K562 (cell line): ENCODE measurements around the gene USP16. TPM values are rescaled to one million over a fixed set of nuclear protein-coding genes. Genes with fewer than 3 reads are reported as not detected.

ENCODE experiments used
- ATAC-seq: fragments of 200-7000 bp; cut with Tn5 transposase; 3 replicates; pipeline ENCODE4 v1.9.1; 2020; ENCODE audit warnings: moderate library complexity
- BruUV-seq: library from RNA; stranded (reverse); fragments of 400-500 nt; replicated peaks from 2 replicates; lab custom pipeline; 2021; lab: Mats Ljungman, UMichigan
- CTCF ChIA-PET: fragments of 300-600 bp; formaldehyde crosslinking; extraction: SDS; loops from one replicate; lab custom pipeline; 2021; ENCODE audit warnings: low intra/inter-chr PET ratio; lab: Yijun Ruan, JAX
- POLR2A ChIA-PET: fragments of 300-600, 350-650 bp; sonication (Branson Sonifier 250); formaldehyde crosslinking; extraction: SDS; loops from one replicate; lab custom pipeline; 2021; ENCODE audit warnings: antibody characterized with exemption, inconsistent platforms; lab: Yijun Ruan, JAX
- DNase-seq, 4 experiments: peaks; one replicate each; pipeline versions ENCODE4 v3.0.0 to v3.0.0-alpha.2; 2011 to 2018; ENCODE audit warnings: low spot score in 3 of 4, mixed read lengths in 3 of 4; ENCODE audit errors: extremely low read depth in 1 of 4
- FAIRE-seq: peaks from 2 replicates; lab custom pipeline; 2011; peaks lifted over from hg19 to GRCh38; lab: Jason Lieb, UNC
- H2AFZ ChIP-seq: 2 replicates; pipeline ENCODE4 v1.6.0; 2011; ENCODE audit warnings: low read depth, low read length, control low read depth, inconsistent platforms
- H3K27ac ChIP-seq: fragments of 200-600 bp; 3 replicates; pipeline ENCODE4 v1.8.0; 2011; ENCODE audit warnings: low read depth, mild to moderate bottlenecking, control low read depth, inconsistent platforms, low read length, moderate library complexity, mixed read lengths; ENCODE audit errors: extremely low read depth
- H3K27me3 ChIP-seq, 2 experiments: fragments of 300-600 bp in 1 of 2; 2 replicates in 1 of 2; 3 replicates in 1 of 2; pipeline versions ENCODE4 v1.6.0 to v1.8.0; 2011; ENCODE audit warnings: inconsistent platforms in 2 of 2, low read length in 2 of 2, mild to moderate bottlenecking in 1 of 2, mixed read lengths in 1 of 2, moderate library complexity in 1 of 2; ENCODE audit not compliant: control insufficient read depth in 2 of 2, insufficient read depth in 2 of 2
- H3K36me3 ChIP-seq: fragments of 300-600 bp; 3 replicates; pipeline ENCODE4 v1.8.0; 2011; ENCODE audit warnings: mild to moderate bottlenecking, low read length, inconsistent platforms; ENCODE audit not compliant: control insufficient read depth, insufficient read depth
- H3K4me1 ChIP-seq, 2 experiments: fragments of 200-600 bp in 1 of 2; replicated peaks in 1 of 2; 2 replicates in 1 of 2; 3 replicates in 1 of 2; pipeline versions ENCODE4 v1.5.1 to v1.8.0; 2011; ENCODE audit warnings: inconsistent platforms in 2 of 2, low read length in 2 of 2, mild to moderate bottlenecking in 1 of 2, mixed read lengths in 1 of 2, moderate library complexity in 1 of 2; ENCODE audit not compliant: control insufficient read depth in 2 of 2, insufficient read depth in 2 of 2
- H3K4me2 ChIP-seq: 2 replicates; pipeline ENCODE4 v1.6.1; 2011; ENCODE audit warnings: low read length, control low read depth, inconsistent platforms, mixed read lengths; ENCODE audit not compliant: insufficient read depth
- H3K4me3 ChIP-seq: fragments of 200-600 bp; sonication (generic), shearing (Covaris generic); 2 replicates; pipeline ENCODE4 v1.5.1; 2016; ENCODE audit warnings: control low read depth, inconsistent platforms
- H3K79me2 ChIP-seq: fragments of 200-600 bp; 3 replicates; pipeline ENCODE4 v1.8.0; 2011; ENCODE audit warnings: low read length, inconsistent platforms; ENCODE audit not compliant: control insufficient read depth, insufficient read depth
- H3K9ac ChIP-seq, 2 experiments: 2 replicates each; pipeline versions ENCODE4 v1.6.0 to v1.6.1; 2011; ENCODE audit warnings: low read depth in 2 of 2, low read length in 2 of 2, control low read depth in 1 of 2, inconsistent platforms in 1 of 2, mild to moderate bottlenecking in 1 of 2, mixed read lengths in 1 of 2; ENCODE audit not compliant: insufficient read depth in 1 of 2
- H3K9me1 ChIP-seq: one replicate; pipeline ENCODE4 v1.6.0; 2011; ENCODE audit warnings: inconsistent platforms, mild to moderate bottlenecking, low read length, moderate library complexity; ENCODE audit not compliant: control insufficient read depth, insufficient read depth
- H3K9me3 ChIP-seq: replicated peaks from 2 replicates; pipeline ENCODE4 v1.5.1; 2011; ENCODE audit warnings: low read depth, low read length, inconsistent platforms; ENCODE audit not compliant: control insufficient read depth, insufficient read depth
- H4K20me1 ChIP-seq: replicated peaks from 2 replicates; pipeline ENCODE4 v1.6.1; 2011; ENCODE audit warnings: low read length, inconsistent platforms, mixed read lengths; ENCODE audit not compliant: control insufficient read depth, insufficient read depth
- POLR2A ChIP-seq: fragments of 450-650 bp; conservative IDR thresholded peaks from 2 replicates; pipeline ENCODE4 v1.6.1; 2016
- POLR2AphosphoS2 ChIP-seq: IDR thresholded peaks from 2 replicates; pipeline ENCODE4 v1.6.1; 2012; ENCODE audit warnings: low read length, improper control_type of control experiment
- POLR2AphosphoS5 ChIP-seq: IDR thresholded peaks from 2 replicates; pipeline ENCODE4 v1.6.1; 2011; ENCODE audit warnings: mild to moderate bottlenecking, low read depth, low read length, moderate library complexity; ENCODE audit not compliant: control insufficient read depth, insufficient read depth
- SPI1 ChIP-seq: IDR thresholded peaks from 2 replicates; pipeline ENCODE4 v1.6.1; 2011; ENCODE audit warnings: low read depth, low read length, control low read depth, borderline replicate concordance
- WGBS: fragments of 100-300 bp; shearing (Covaris generic); methylation state at CpG from one replicate; pipeline ENCODE4 v1.1.6; 2016; ENCODE audit warnings: low coverage, mixed read lengths; ENCODE audit not compliant: insufficient coverage; ENCODE audit errors: missing lambda C conversion rate; 5-methylcytosine and 5-hydroxymethylcytosine counted together
- in situ Hi-C: fragments of 300-500 bp; cut with MboI; formaldehyde crosslinking; loops from 4 replicates; pipeline ENCODE4 v1.15.0; 2018; ENCODE audit warnings: inconsistent platforms, mixed read lengths
- intact Hi-C: fragments of 100-400 bp; cut with micrococcal nuclease; formaldehyde crosslinking; loops from 2 replicates; pipeline ENCODE4 v1.14.2; 2022
- polyA plus RNA-seq, 8 experiments: library from polyadenylated mRNA; depleted of rRNA in 4 of 8; stranded (reverse) in 5 of 8; unstranded in 3 of 8; fragments of >200 nt; fragmentation: Nextera tagmentation in 2 of 8; fragmentation: Illumina TruSeq in 1 of 8; extraction: Ambion mirVana in 2 of 8; extraction: Trizol in 1 of 8; gene quantifications; 2 replicates each; pipeline versions ENCODE4 v1.2.1 to v1.2.3, GENCODE V29; 2011 to 2014; ENCODE audit warnings: inconsistent platforms in 1 of 8, missing spikeins in 1 of 8
- total RNA-seq, 7 experiments: library from RNA; depleted of rRNA in 6 of 7; stranded (reverse); fragments of >200 nt in 6 of 7; fragmentation: Illumina TruSeq in 2 of 7; extraction: Trizol in 2 of 7; gene quantifications; 2 replicates each; pipeline versions ENCODE4 v1.2.1 to v1.2.3, GENCODE V29; 2011 to 2021; ENCODE audit warnings: low replicate concordance in 1 of 7
- TF ChIP-seq, protein P1 (sequence below), 2 experiments: fragments of 450-650 bp; formaldehyde crosslinking in 1 of 2; IDR thresholded peaks; 2 replicates each; pipeline versions ENCODE4 v1.4.0 to v1.6.1; 2014 to 2020; ENCODE audit warnings: mild to moderate bottlenecking in 2 of 2, borderline replicate concordance in 1 of 2, low read depth in 1 of 2

USP16 gene
- total and polyA plus RNA-seq, 9 of the 15 experiments (the other 6 are each of a cell fraction or from before 2014, with no cell fraction given) = 38.4 to 90.9 (median 62.8) TPM

- CTCF ChIA-PET = no interaction called here
- no peak for DNase-seq
- intact Hi-C loops = no loop called here
- TF ChIP-seq SPI1 (no peak), POLR2A (0 out of 2 replicates have a peak, but pooled peaks have one; percentile 16), POLR2AphosphoS5 (peak; percentile 33; the same call in 1 of the 2 replicates)
- TF ChIP-seq, all 486 proteins: peak for 2
- no peak overlapping the region for H2AFZ ChIP-seq
- H3K4me1 ChIP-seq = no peaks in the 10 kb centered on the region
- H3K9ac ChIP-seq = no peak overlapping the region
- H3K4me3 ChIP-seq = no peak overlapping the region
- WGBS = 90% methylated on average over 1 of the region's 1 CpG
- no peak overlapping the region for H3K4me2 ChIP-seq
- FAIRE-seq (no peak), ATAC-seq (no peak; the same call in 2 of the 3 replicates)
- H3K9me1 ChIP-seq = no peaks in the 10 kb centered on the region
- in situ Hi-C loops = no loop called here
- H3K27ac ChIP-seq = no peak overlapping the region
- no peaks in the 10 kb centered on the region for H4K20me1 ChIP-seq
- H3K36me3 ChIP-seq = peaks cover 92% of the 10 kb centered on the region
- H3K27me3 ChIP-seq = no peaks in the 10 kb centered on the region
- H3K79me2 ChIP-seq = 0 out of 3 replicates have a peak, but pooled peaks cover 4% of the 10 kb centered on the region
- no peaks in the 10 kb centered on the region for H3K9me3 ChIP-seq
- POLR2A ChIA-PET = interaction anchor here (0.8 to 2.0 kb wide), 4 partner anchors 11 to 63 kb away, joined by 3 to 6 read pairs (median 4); partner anchors contain the start of gene LTN1
- BruUV-seq = no TSS peak
Observed at GRCh38 chr21:29056005-29056404, 31.5 kb downstream of the USP16 start.

DNA sequence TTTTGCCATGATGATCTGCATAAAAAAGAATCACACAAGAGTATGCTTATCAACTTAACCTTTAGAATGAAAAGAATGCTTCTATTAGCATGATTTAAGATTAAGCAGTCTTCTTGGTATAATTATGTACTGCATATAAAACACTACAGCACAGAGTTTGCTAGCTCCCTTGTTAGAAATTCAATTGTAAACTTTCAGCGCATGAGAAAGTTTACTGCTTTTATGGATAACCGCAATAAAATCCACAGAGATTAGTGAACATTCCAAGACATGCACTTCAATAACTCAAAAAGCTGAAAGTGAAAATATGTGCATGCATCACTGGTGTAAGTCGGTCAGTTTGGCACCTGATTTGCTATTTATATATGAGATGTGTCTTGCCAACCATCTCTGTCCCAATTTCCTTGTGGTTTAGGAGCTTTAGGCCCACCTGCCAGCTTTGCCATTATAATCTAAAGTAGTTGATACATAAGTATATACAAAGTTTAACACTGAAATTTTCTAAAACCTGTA is 32.1 kb downstream of the USP16 start:
- no peaks in the 10 kb centered on the region for H3K4me1 ChIP-seq
- POLR2A ChIA-PET = interaction anchor here (0.8 to 2.0 kb wide), 5 partner anchors 10 to 64 kb away, joined by 3 to 10 read pairs (median 4); partner anchors contain the start of gene LTN1
- H3K9me1 ChIP-seq = no peaks in the 10 kb centered on the region
- H3K36me3 ChIP-seq = peaks cover 94% of the 10 kb centered on the region
- intact Hi-C loops = no loop called here
- DNase-seq (no peak), ATAC-seq (no peak), FAIRE-seq (no peak)
- in situ Hi-C loops = no loop called here
- H3K9me3 ChIP-seq = no peaks in the 10 kb centered on the region
- H3K4me3 ChIP-seq = no peak overlapping the region
- H3K27me3 ChIP-seq = no peaks in the 10 kb centered on the region
- TF ChIP-seq, protein P1, sequence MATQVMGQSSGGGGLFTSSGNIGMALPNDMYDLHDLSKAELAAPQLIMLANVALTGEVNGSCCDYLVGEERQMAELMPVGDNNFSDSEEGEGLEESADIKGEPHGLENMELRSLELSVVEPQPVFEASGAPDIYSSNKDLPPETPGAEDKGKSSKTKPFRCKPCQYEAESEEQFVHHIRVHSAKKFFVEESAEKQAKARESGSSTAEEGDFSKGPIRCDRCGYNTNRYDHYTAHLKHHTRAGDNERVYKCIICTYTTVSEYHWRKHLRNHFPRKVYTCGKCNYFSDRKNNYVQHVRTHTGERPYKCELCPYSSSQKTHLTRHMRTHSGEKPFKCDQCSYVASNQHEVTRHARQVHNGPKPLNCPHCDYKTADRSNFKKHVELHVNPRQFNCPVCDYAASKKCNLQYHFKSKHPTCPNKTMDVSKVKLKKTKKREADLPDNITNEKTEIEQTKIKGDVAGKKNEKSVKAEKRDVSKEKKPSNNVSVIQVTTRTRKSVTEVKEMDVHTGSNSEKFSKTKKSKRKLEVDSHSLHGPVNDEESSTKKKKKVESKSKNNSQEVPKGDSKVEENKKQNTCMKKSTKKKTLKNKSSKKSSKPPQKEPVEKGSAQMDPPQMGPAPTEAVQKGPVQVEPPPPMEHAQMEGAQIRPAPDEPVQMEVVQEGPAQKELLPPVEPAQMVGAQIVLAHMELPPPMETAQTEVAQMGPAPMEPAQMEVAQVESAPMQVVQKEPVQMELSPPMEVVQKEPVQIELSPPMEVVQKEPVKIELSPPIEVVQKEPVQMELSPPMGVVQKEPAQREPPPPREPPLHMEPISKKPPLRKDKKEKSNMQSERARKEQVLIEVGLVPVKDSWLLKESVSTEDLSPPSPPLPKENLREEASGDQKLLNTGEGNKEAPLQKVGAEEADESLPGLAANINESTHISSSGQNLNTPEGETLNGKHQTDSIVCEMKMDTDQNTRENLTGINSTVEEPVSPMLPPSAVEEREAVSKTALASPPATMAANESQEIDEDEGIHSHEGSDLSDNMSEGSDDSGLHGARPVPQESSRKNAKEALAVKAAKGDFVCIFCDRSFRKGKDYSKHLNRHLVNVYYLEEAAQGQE (IDR thresholded peaks at IDR 0.05; ENCODE audit: borderline replicate concordance) = no peak
- TF ChIP-seq, protein P1 (CRISPR knock-in tag; IDR thresholded peaks at IDR 0.05; ENCODE audit: low read depth) = no peak
- TF ChIP-seq POLR2AphosphoS2 = 0 out of 2 replicates have a peak, but pooled peaks have one; percentile 25
- H2AFZ ChIP-seq = no peak overlapping the region
- peaks cover 5% of the 10 kb centered on the region; the same call in 1 of the 3 replicates for H3K79me2 ChIP-seq
- no TSS peak for BruUV-seq
- no peak overlapping the region for H3K4me2 ChIP-seq
- CTCF ChIA-PET = interaction anchor here (0.7 kb wide), 1 partner anchor 983 kb away, joined by 6 read pairs; no protein-coding TSS in a partner anchor
- 92% methylated on average over 3 of the region's 3 CpGs for WGBS
- no peak overlapping the region for H3K27ac ChIP-seq
- H3K9ac ChIP-seq = no peak overlapping the region
- H4K20me1 ChIP-seq = no peaks in the 10 kb centered on the region
